ENCODE measurements around the gene STAB1. TPM values are rescaled to one million over a fixed set of nuclear protein-coding genes. Genes with fewer than 3 reads are reported as not detected.

Gene STAB1
- total RNA-seq, 1 donor from 2014 or later = 67.2 TPM

GRCh38 chr3:52458031-52458760, 36.9 kb upstream of the STAB1 start:
- no peak for TF ChIP-seq CTCF (IDR thresholded peaks at IDR 0.05; ENCODE audit: borderline replicate concordance)
- no peak for DNase-seq
- no peak overlapping the region for H3K27ac ChIP-seq (replicated peaks)
- no peaks in the 10 kb centered on the region for H3K27me3 ChIP-seq (ENCODE audit: low read depth)
- intact Hi-C loops (cut with micrococcal nuclease) = no loop called here
- H3K36me3 ChIP-seq = peaks cover 49% of the 10 kb centered on the region
- no peaks in the 10 kb centered on the region for H3K9me3 ChIP-seq (replicated peaks)
- no peak overlapping the region for H3K4me3 ChIP-seq
- peaks cover 35% of the 10 kb centered on the region for H3K4me1 ChIP-seq

GRCh38 chr3:52458770-52459545, 36.2 kb upstream of the STAB1 start:
- Histone ChIP-seq H3K36me3 (peaks cover 54% of the 10 kb centered on the region), H3K4me3 (no peak overlapping the region), H3K27me3 (ENCODE audit: low read depth) (no peaks in the 10 kb centered on the region), H3K4me1 (peaks cover 35% of the 10 kb centered on the region), H3K9me3 (replicated peaks) (no peaks in the 10 kb centered on the region), H3K27ac (replicated peaks) (no peak overlapping the region)
- intact Hi-C loops (cut with micrococcal nuclease) = no loop called here
- no peak for TF ChIP-seq CTCF (IDR thresholded peaks at IDR 0.05; ENCODE audit: borderline replicate concordance)
- no peak for DNase-seq

- no peak for TF ChIP-seq CTCF (IDR thresholded peaks at IDR 0.05; ENCODE audit: borderline replicate concordance)
- H3K9me3 ChIP-seq (replicated peaks) = no peaks in the 10 kb centered on the region
- peaks cover 20% of the 10 kb centered on the region for H3K4me1 ChIP-seq
- no peak overlapping the region for H3K4me3 ChIP-seq
- H3K27ac ChIP-seq (replicated peaks) = no peak overlapping the region
- no peaks in the 10 kb centered on the region for H3K27me3 ChIP-seq (ENCODE audit: low read depth)
- H3K36me3 ChIP-seq = peaks cover 71% of the 10 kb centered on the region
- no peak for DNase-seq
- intact Hi-C loops (cut with micrococcal nuclease) = no loop called here
These were observed 33.3 kb upstream of the STAB1 start for GRCh38 chr3:52461874-52462273.

- Histone ChIP-seq H3K27me3 (ENCODE audit: low read depth) (no peaks in the 10 kb centered on the region), H3K36me3 (peaks cover 63% of the 10 kb centered on the region), H3K27ac (replicated peaks) (no peak overlapping the region), H3K9me3 (replicated peaks) (no peaks in the 10 kb centered on the region), H3K4me1 (peaks cover 24% of the 10 kb centered on the region), H3K4me3 (no peak overlapping the region)
- DNase-seq = no peak
- no peak for TF ChIP-seq CTCF (IDR thresholded peaks at IDR 0.05; ENCODE audit: borderline replicate concordance)
- intact Hi-C loops (cut with micrococcal nuclease) = no loop called here
These were observed 31.7 kb upstream of the STAB1 start for GRCh38 chr3:52463416-52463815.

GRCh38 chr3:52468336-52468735, 26.8 kb upstream of the STAB1 start:
- no peak overlapping the region for H3K4me3 ChIP-seq
- peak overlapping the region; percentile 52 for H3K27ac ChIP-seq (replicated peaks)
- no peak for DNase-seq
- intact Hi-C loops (cut with micrococcal nuclease) = no loop called here
- H3K4me1 ChIP-seq = peaks cover 68% of the 10 kb centered on the region
- H3K36me3 ChIP-seq = peaks cover 46% of the 10 kb centered on the region
- H3K27me3 ChIP-seq (ENCODE audit: low read depth) = no peaks in the 10 kb centered on the region
- no peaks in the 10 kb centered on the region for H3K9me3 ChIP-seq (replicated peaks)
- no peak for TF ChIP-seq CTCF (IDR thresholded peaks at IDR 0.05; ENCODE audit: borderline replicate concordance)

Data from left ventricle myocardium inferior (tissue), 1 donor.